ENCODE results near the gene SPATS2L. TPM values are rescaled to one million over a fixed set of nuclear protein-coding genes. Genes with fewer than 3 reads are reported as not detected.

Gene SPATS2L, protein sequence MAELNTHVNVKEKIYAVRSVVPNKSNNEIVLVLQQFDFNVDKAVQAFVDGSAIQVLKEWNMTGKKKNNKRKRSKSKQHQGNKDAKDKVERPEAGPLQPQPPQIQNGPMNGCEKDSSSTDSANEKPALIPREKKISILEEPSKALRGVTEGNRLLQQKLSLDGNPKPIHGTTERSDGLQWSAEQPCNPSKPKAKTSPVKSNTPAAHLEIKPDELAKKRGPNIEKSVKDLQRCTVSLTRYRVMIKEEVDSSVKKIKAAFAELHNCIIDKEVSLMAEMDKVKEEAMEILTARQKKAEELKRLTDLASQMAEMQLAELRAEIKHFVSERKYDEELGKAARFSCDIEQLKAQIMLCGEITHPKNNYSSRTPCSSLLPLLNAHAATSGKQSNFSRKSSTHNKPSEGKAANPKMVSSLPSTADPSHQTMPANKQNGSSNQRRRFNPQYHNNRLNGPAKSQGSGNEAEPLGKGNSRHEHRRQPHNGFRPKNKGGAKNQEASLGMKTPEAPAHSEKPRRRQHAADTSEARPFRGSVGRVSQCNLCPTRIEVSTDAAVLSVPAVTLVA
- 114 and 149 TPM in 2 replicates for total RNA-seq

DNA sequence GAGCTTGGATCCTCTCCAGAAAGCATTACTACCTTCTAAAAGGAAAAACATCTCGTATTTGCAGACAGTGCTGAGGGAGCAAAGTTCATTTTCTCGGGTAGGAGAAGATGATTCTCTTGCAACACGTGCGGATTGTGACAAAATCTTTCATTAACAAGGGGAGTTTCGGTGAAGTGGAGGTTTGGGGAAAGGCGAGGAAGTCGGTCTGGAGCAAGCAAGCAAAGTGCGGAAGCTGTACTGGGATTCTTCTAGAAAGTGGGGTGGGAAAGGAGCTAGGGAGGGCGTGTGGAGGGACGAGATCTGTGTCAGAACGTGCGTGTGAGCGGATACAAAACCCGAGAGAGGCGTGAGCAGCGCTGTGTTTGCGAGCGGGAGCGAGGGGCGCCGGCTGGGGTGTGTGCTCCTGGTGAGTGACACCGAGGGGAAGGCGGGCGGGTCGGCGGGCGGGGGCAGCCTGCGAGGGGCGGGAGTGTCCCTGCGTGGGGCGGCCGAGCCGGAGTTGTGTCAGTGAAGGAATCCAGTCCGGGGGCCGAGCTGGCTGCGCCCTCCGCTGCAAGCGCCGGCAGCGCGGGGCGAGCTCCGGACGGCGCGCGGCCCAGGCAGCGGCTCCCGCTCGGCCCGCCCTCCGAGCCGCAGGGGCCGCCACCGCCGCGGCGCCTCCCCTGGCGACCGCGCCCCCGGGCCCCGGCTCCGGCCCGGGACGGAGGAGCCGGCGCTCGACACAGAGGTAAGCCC lies at the start of gene SPATS2L:
Gene SPATS2L (plus strand): TSS at position 498 of the 735 bp plus-strand sequence. CDS start 82,552 bp downstream, outside the sequence.

DNA sequence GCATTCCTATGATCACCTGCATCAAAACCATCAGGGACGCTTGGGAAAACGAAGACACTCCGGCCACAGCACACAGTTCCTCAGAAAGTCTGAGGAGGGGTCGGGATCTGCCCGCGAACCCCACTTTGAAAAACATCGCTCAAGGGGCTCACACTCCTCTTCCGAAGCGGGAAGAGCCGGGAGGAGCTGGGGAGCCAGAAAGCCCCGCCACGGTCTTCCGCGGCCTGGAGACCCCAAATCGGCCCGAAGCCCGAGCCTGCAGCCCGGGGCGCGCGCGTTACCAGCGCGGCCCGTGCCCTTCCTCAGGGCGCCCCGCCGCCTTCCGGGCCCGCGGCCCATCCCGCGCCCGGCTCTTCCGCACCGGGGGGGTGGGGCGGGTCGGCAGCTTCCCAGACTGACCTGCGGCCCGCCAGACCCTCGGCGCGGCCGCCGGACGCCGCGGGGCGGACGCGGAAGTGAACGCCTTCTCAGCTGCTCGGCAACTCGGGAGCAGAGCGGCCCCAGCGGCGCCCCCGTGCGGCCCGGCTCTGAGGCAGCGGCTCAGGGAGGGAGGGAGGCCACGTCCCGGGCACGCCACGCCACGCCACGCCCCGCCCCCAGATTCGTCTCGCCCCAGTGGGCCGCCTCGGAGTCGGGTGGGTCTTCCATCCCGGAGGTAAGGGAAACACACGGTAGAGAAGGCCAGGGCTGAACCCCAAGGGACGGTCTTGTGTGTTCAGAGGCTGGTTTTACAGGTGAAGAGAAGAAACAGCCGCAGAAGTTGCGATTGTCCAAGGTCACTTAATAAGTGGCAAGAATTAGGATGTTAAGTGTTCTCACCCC lies 203.3 kb downstream of the SPATS2L start, which contains the start of gene KCTD18:
Gene KCTD18 (minus strand): TSS at position 457 of the 822 bp plus-strand sequence. CDS start 3,052 bp downstream, outside the sequence.

DNA sequence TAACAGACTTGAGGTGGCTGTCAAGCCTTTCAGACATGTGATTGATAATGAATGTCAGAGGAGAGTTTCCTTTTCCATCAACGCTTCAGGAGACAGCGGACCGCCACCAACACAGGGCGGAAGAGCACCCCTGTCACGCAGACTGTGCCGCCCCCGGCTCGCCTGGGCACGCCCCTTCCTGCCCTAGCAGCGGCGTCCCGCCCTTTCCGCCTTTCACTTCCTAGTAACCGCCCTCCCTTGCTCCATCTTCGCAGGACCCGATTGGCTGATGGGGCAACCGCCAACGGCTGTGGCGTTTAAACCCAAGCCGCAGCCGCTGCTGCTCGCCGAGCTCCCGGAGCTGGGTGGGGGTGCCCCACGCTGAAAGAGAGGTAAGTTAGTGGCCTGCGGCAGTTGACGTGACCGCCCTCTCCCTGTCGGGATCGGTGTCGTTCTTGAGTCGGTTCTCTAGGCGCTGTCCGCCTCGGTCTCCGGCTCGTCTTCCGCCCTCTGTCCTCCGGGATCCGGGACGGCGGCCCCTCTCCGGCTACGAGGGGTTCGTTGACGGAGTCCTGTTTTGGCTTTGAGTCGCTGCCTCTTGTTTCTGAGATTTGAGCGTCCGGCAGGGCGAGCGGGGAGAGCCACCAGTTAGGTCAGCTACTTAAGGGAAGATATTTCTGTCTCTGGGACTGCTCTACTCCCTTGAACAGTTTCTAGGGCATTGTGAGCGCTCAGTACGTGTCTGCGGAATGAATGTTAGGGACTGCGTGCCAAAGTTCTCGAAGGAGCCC lies 219.6 kb downstream of the SPATS2L start, which contains the start of gene SGO2:
Gene SGO2 (plus strand): TSS at position 326 of the 770 bp plus-strand sequence. CDS start 6,769 bp downstream, outside the sequence.

Other genes with a start within 250 kb of the SPATS2L start
- gene KCTD18, start 203.4 kb downstream of the SPATS2L start, total RNA-seq: 18.2 and 22.3 TPM in 2 replicates
- 9.8 and 17.0 TPM in 2 replicates for gene SGO2, start 219.5 kb downstream of the SPATS2L start, total RNA-seq